Adipose tissue (tissue), 3 donors: Measurements from ENCODE around the gene PSKH1. TPM values are rescaled to one million over a fixed set of nuclear protein-coding genes. Genes with fewer than 3 reads are reported as not detected.
"Not testable (repeated sequence)": the region's sequence is repeated elsewhere in the genome, so short reads cannot be mapped to it uniquely, and the experiment has no call there.

ENCODE experiments used
- H3K27ac ChIP-seq: one replicate; pipeline ENCODE4 v1.5.1; 2013; ENCODE audit warnings: low read depth, low read length
- WGBS, 3 donors: extraction: QIAGEN DNeasy Blood & Tissue Kit; methylation state at CpG; one replicate each; pipeline ENCODE4 v1.1.7; 2013; 5-methylcytosine and 5-hydroxymethylcytosine counted together
- polyA plus RNA-seq, 3 donors: library from polyadenylated mRNA; stranded (reverse); fragments of 200-250 nt; gene quantifications; one replicate each; pipeline ENCODE4 v1.2.3, GENCODE V29; 2013
- donor health status: healthy with polysubstance abuse.
- donor health status: Bipolar disorder and iron deficiency.
- donor health status: healthy.

PSKH1 gene
- polyA plus RNA-seq, 3 donors: 19.2 to 26.8 (median 23.5) TPM

GRCh38 chr16:67862623-67863583 lies 30.2 kb upstream of the PSKH1 start:
- WGBS, 3 donors: 59 to 82% (median 61%) methylated on average over 11 of the region's 11 CpGs

DNA sequence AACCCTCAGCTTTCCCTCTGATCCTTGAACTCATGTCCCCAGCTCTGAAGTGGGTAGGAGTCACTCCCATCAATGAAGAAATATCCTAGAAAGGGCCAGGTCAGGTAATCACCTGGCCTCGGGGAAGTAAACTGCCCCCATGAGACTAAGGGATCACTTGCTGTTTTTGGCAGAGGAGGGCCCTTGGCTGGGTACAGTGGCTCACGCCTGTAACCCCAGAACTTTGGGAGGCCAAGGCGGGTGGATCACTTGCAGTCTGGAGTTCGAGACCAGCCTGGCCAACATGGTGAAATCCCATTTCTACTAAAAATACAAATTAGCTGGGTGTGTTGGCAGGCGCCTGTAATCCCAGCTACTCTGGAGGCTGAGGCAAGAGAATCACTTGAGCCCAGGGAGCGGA lies 29.0 kb upstream of the PSKH1 start:
- not testable (repeated sequence) for H3K27ac ChIP-seq
- 91 to 95% (median 93%) methylated on average over 6 of the region's 6 CpGs for WGBS, 3 donors

More at GRCh38 chr16:67862623-67863583, 30.2 kb upstream of the PSKH1 start:
- H3K27ac ChIP-seq: no peak overlapping the region

- H3K27ac ChIP-seq: no peak overlapping the region
- WGBS, 3 donors: 77 to 93% (median 92%) methylated on average over 2 of the region's 2 CpGs
These were observed 28.5 kb upstream of the PSKH1 start for GRCh38 chr16:67864594-67864993.

DNA sequence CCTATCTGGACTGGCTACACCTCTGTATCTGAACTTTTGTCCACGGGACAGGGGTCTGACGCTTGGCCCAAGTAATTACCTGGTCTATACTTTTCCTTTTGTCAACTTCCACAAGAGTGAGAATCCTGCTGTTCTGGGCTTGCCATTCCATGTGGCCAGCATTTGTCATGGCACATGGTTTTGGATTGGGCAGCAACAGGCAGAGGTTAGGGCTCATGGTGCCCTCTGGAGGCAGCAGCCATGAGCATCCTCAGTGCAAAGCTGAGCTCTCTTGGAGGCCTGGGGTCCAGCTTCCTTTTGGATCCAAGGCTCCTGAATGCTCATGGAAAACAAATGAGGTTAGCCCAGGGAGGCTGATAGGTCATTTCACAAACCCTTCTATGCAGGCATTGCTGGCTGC lies 27.7 kb upstream of the PSKH1 start:
- no peak overlapping the region for H3K27ac ChIP-seq
- WGBS, 3 donors: 83 to 100% (median 89%) methylated on average over 2 of the region's 2 CpGs

- H3K27ac ChIP-seq: no peak overlapping the region
- 42 to 95% (median 93%) methylated on average over 6 of the region's 6 CpGs for WGBS, 3 donors
These were observed 24.8 kb upstream of the PSKH1 start for GRCh38 chr16:67868290-67868689.

DNA sequence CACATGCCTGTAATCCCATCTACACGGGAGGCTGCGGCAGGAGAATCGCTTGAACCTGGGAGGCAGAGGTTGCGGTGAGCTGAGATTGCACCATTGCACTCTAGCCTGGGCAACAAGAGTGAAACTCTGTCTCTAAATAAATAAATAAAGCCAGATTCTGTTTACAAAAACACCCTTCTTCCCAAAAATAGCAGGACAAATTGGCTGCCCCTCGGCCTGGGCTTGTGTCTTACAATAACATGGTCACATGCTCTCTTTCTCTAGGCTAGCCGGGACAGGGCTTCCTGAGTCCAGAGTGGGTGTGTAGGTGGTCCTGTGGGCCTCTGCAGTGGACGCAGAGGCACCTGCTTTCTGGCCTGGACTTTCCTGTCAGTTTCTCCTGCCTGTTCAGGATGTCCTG lies 23.4 kb upstream of the PSKH1 start:
- WGBS, 3 donors: 86 to 89% (median 88%) methylated on average over 7 of the region's 7 CpGs
- no peak overlapping the region for H3K27ac ChIP-seq

DNA sequence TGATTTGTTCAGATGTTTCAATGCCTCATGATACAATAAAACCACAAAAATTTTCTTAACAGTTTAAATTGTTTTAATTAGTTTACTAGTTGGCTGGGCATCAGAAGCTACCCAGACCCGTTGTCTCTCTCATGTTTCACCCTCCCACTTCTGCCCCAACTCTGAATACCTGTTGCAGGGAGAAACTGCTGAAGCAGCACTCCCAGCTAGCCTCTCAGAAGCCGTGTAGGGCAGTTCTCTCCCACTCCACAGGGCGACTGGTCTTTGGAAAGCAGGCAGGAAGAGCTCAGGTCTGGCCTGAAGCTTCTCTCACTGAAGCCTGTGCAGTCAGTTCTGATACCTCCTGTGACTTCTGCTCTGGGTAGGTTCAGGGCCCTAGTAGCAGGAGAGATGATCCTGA lies 21.8 kb upstream of the PSKH1 start:
- 70 to 79% (median 75%) methylated on average over 3 of the region's 3 CpGs for WGBS, 3 donors
- H3K27ac ChIP-seq: no peak overlapping the region

DNA sequence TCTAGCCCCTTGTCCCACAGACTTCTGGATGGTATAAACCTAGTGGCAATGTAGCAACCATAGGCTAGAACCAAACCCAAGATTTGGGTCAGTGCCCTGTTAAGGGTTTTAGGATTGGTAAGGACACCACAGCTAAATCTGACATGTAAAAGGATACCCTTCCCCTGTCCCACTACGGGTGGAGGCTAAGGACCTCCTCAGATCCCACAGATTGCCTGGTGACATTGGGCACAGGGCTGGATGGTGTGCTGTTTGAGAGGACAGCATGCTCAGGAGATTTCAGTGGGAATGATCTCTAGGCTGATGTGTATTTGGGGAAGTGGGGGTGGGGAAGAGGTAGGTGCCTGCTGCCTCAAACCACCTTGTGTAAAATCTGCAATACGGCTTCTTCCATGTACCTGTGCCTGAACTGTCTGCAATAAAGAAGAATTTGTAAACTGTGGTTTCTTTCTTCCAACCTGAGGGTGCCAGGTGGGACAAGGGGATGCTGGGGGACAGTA lies 20.9 kb upstream of the PSKH1 start:
- WGBS, 3 donors: 42 to 62% (median 61%) methylated on average over 2 of the region's 2 CpGs
- peak overlapping the region; percentile 11 for H3K27ac ChIP-seq

DNA sequence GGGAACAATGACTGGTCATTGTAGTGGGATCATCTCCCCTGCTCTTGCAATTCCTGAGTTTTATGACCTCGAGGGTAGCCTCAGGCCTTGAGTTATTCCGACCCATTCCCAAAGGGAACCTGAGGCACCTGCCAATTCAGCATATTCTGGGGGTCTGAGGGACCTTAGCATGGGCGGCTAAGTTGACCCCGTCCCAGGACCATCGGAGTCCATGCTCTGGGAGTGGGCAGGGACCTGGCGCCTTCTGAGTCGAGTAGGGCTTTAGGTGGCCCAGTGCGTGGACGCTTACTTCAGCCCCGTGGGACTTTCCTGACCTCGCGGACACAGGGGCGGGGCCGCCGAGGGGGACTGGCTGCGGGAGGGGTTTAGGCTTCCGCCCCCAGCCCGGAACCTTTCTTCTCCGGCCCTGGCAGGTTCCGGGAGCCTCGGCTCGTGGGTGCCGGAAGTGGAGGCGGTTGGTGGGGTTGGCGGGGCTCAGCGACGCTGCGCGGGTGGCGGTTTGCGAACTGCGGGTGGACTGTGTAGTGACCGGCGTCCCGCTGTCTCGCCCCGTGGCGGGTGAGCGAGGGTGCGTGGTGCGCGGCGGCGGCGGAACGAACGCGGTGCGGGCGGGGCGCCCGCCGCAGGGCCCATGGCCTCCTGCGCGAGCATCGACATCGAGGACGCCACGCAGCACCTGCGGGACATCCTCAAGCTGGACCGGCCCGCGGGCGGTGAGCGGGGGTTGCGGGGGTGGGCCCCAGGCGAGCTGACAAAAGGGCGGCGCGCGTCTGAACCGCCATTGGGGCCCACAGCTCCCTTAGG lies 20.2 kb upstream of the PSKH1 start, which contains the start of gene EDC4:
Gene EDC4 (plus strand): TSS at position 422 of the 804 bp plus-strand sequence. CDS start 210 bp downstream, at position 632.
- whole genome bisulfite sequencing, 3 donors: 1% methylated on average over 61 to 72 of the region's 72 CpGs

GRCh38 chr16:67873435-67874370 lies 19.4 kb upstream of the PSKH1 start:
- WGBS, 3 donors: 8 to 13% (median 13%) methylated on average over 23 of the region's 23 CpGs
- H3K27ac ChIP-seq: no peak overlapping the region

More for the DNA sequence above, 20.2 kb upstream of the PSKH1 start, which contains the start of gene EDC4:
- peak within 1 kb of the TSS; percentile 11 for H3K27ac ChIP-seq

DNA sequence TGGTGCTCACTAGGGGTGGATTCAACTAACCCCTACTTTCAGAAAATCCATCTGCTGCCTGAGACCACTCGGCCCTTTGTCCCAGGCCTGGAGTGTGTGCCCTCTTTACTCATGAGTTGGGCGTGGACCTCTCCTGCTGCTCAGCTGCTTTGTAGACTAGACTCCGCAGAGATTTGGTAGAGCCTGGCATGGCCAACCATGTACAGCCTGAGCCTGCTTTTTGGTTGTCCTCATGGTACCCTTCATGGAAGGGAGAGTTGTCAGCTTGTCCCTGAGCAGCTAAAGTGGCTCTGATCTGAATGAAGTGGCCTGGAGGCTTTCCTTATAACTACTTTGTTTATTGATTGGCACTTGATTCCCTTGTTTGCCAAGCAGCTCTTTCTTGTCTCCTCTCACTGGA lies 18.7 kb upstream of the PSKH1 start:
- H3K27ac ChIP-seq: no peak overlapping the region
- WGBS, 3 donors: 52 to 84% (median 83%) methylated on average over 3 of the region's 3 CpGs

GRCh38 chr16:67877064-67877463 lies 16.0 kb upstream of the PSKH1 start:
- H3K27ac ChIP-seq: no peak overlapping the region
- 95 to 97% (median 96%) methylated on average over 11 of the region's 11 CpGs for WGBS, 3 donors

GRCh38 chr16:67878232-67878631 lies 14.8 kb upstream of the PSKH1 start:
- WGBS, 3 donors: 84 to 90% (median 89%) methylated on average over 6 of the region's 6 CpGs
- H3K27ac ChIP-seq: no peak overlapping the region

- WGBS, 3 donors: 93 to 97% (median 94%) methylated on average over 9 of the region's 9 CpGs
- no peak overlapping the region for H3K27ac ChIP-seq
These were observed 14.2 kb upstream of the PSKH1 start for GRCh38 chr16:67878846-67879245.

GRCh38 chr16:67879462-67879861 lies 13.6 kb upstream of the PSKH1 start:
- no peak overlapping the region for H3K27ac ChIP-seq
- 91 to 96% (median 92%) methylated on average over 12 of the region's 12 CpGs for WGBS, 3 donors

DNA sequence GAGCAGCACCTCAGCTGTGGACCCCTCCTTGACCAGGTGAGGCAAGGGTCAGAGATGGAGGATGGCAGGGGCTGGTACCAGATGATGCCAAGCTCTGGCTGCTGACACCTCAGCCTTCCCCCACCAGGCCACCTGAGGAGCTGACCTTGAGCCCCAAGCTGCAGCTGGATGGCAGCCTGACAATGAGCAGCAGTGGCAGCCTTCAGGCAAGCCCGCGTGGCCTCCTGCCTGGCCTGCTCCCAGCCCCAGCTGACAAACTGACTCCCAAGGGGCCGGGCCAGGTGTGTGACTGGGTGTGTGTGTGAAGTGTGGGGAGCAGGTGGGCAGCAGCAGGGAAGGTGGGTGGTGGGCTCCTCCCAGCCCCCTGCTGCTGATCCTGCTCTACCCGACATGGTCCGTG lies 13.1 kb upstream of the PSKH1 start:
- WGBS, 3 donors: 73 to 95% (median 92%) methylated on average over 5 of the region's 5 CpGs
- no peak overlapping the region for H3K27ac ChIP-seq

DNA sequence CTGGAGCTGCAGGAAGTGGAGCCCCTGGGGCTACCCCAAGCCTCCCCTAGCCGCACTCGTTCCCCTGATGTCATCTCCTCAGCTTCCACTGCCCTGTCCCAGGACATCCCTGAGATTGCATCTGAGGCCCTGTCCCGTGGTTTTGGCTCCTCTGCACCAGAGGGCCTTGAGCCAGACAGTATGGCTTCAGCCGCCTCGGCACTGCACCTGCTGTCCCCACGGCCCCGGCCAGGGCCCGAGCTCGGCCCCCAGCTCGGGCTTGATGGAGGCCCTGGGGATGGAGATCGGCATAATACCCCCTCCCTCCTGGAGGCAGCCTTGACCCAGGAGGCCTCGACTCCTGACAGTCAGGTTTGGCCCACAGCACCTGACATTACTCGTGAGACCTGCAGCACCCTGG lies 12.5 kb upstream of the PSKH1 start:
- WGBS, 3 donors: 90 to 94% (median 92%) methylated on average over 13 of the region's 13 CpGs

GRCh38 chr16:67881621-67882161 lies 11.4 kb upstream of the PSKH1 start:
- H3K27ac ChIP-seq: no peak overlapping the region
- 89 to 93% (median 92%) methylated on average over 21 of the region's 21 CpGs for WGBS, 3 donors

More for the DNA sequence above, 12.5 kb upstream of the PSKH1 start:
- no peak overlapping the region for H3K27ac ChIP-seq
